ENCODE measurements around the gene DICER1. TPM values are rescaled to one million over a fixed set of nuclear protein-coding genes. Genes with fewer than 3 reads are reported as not detected.

DICER1 gene
- polyA plus RNA-seq, 2 of the 4 experiments (the other 2 are of a cell fraction) = 14.1 to 46.3 TPM

GRCh38 chr14:95071649-95072280, 85.6 kb downstream of the DICER1 start:
- DNase-seq (ENCODE audit: low read depth in 1 of 2, low spot score in 1 of 2) = no peak
- Histone ChIP-seq H3K4me2 (no peak overlapping the region), H3K4me1 (no peaks in the 10 kb centered on the region), H3K4me3 (no peak overlapping the region), H3K9me3 (no peaks in the 10 kb centered on the region), H3K27ac (no peak overlapping the region)
- POLR2A ChIA-PET = no interaction called here
- no peak for FAIRE-seq
- 69% methylated on average over 19 of the region's 19 CpGs for WGBS (ENCODE audit: missing lambda C conversion rate)
- ATAC-seq = no peak
- TF ChIP-seq CTCF (IDR thresholded peaks at IDR 0.05) (no peak), RARB (CRISPR knock-in tag; IDR thresholded peaks at IDR 0.05) (no peak), HOXB13 (CRISPR knock-in tag; IDR thresholded peaks at IDR 0.05; ENCODE audit: low read depth) (no peak), BCL3 (IDR thresholded peaks at IDR 0.05) (no peak), HOXB5 (CRISPR knock-in tag; IDR thresholded peaks at IDR 0.05) (no peak)
- CTCF ChIA-PET = no interaction called here

- DNase-seq (ENCODE audit: low read depth in 1 of 2, low spot score in 1 of 2) = no peak
- POLR2A ChIA-PET = no interaction called here
- no peaks in the 10 kb centered on the region for H3K4me1 ChIP-seq
- no peak overlapping the region for H3K4me3 ChIP-seq
- ATAC-seq = no peak
- no peak for TF ChIP-seq USF2 (IDR thresholded peaks at IDR 0.05)
- TF ChIP-seq CBX2 (IDR thresholded peaks at IDR 0.05; ENCODE audit: borderline replicate concordance, low read depth) = no peak
- no peak for TF ChIP-seq BCL3 (IDR thresholded peaks at IDR 0.05)
- no peak for TF ChIP-seq FOXS1 (CRISPR knock-in tag; IDR thresholded peaks at IDR 0.05)
- TF ChIP-seq EHF (CRISPR knock-in tag; IDR thresholded peaks at IDR 0.05) = no peak
- no peak for TF ChIP-seq RNF2 (IDR thresholded peaks at IDR 0.05; ENCODE audit: borderline replicate concordance, low read depth)
- no peak for TF ChIP-seq CBX8 (IDR thresholded peaks at IDR 0.05)
- TF ChIP-seq KDM5A (IDR thresholded peaks at IDR 0.05) = no peak
- TF ChIP-seq FOSB (CRISPR knock-in tag; IDR thresholded peaks at IDR 0.05) = no peak
- TF ChIP-seq HOXB13 (CRISPR knock-in tag; IDR thresholded peaks at IDR 0.05; ENCODE audit: low read depth) = no peak
- no peak for TF ChIP-seq CEBPB (IDR thresholded peaks at IDR 0.05)
- TF ChIP-seq CHD2 (IDR thresholded peaks at IDR 0.05; ENCODE audit: low read length, partially characterized antibody) = no peak
- no peak for TF ChIP-seq ELK1 (IDR thresholded peaks at IDR 0.05; ENCODE audit: low read depth, low read length)
- no peak for TF ChIP-seq POLR2AphosphoS2 (conservative IDR thresholded peaks at IDR 0.05; ENCODE audit: low read length)
- no peak for TF ChIP-seq BHLHE40 (IDR thresholded peaks at IDR 0.05; ENCODE audit: low read depth, low read length)
- TF ChIP-seq RFX5 (IDR thresholded peaks at IDR 0.05) = no peak
- TF ChIP-seq FOSL2 (IDR thresholded peaks at IDR 0.05) = no peak
- no peak for TF ChIP-seq FOSL2 (CRISPR knock-in tag; IDR thresholded peaks at IDR 0.05)
- FAIRE-seq = no peak
- H3K4me2 ChIP-seq = no peak overlapping the region
- WGBS (ENCODE audit: missing lambda C conversion rate) = 36% methylated on average over 11 of the region's 11 CpGs
- H3K27ac ChIP-seq = no peak overlapping the region
- CTCF ChIA-PET = interaction anchor here (0.6 kb wide), 2 partner anchors 100 to 129 kb away, joined by 3 read pairs; no protein-coding TSS in a partner anchor
- H3K9me3 ChIP-seq = no peaks in the 10 kb centered on the region
These were observed 86.4 kb downstream of the DICER1 start for GRCh38 chr14:95070748-95071435.

All from A549 (cell line).